NK-92 treated with Interleukin-12 subunit alpha and Interleukin-12 subunit beta, amount 100 ng/mL, for 24 hours (cell line): ENCODE data around the gene FGFBP3.
"Not testable (repeated sequence)": the region's sequence is repeated elsewhere in the genome, so short reads cannot be mapped to it uniquely, and the experiment has no call there.

Experiments
- DNase-seq: peaks from one replicate; lab custom pipeline; 2025; lab: John Stamatoyannopoulos, UW

Gene FGFBP3

GRCh38 chr10:91901784-91902677 is 7.3 kb downstream of the FGFBP3 start:
- DNase-seq, result peak; percentile 48

- no peak for DNase-seq
Measured at GRCh38 chr10:91897421-91897820, 11.9 kb downstream of the FGFBP3 start.

GRCh38 chr10:91896212-91896756 is 13.0 kb downstream of the FGFBP3 start:
- DNase-seq, result no peak

GRCh38 chr10:91894261-91894685 is 15.0 kb downstream of the FGFBP3 start:
- not testable (repeated sequence) for DNase-seq

- no peak for DNase-seq
Measured at GRCh38 chr10:91893051-91893450, 16.2 kb downstream of the FGFBP3 start.

GRCh38 chr10:91891125-91892001 is 17.9 kb downstream of the FGFBP3 start:
- no peak for DNase-seq

GRCh38 chr10:91887272-91888076 is 21.8 kb downstream of the FGFBP3 start:
- DNase-seq, result no peak

- DNase-seq, result no peak
Measured at GRCh38 chr10:91886954-91887271, 22.4 kb downstream of the FGFBP3 start.

GRCh38 chr10:91885362-91886079 is 23.8 kb downstream of the FGFBP3 start:
- DNase-seq, result no peak

GRCh38 chr10:91884536-91884935 is 24.8 kb downstream of the FGFBP3 start:
- no peak for DNase-seq

GRCh38 chr10:91883549-91884444 is 25.5 kb downstream of the FGFBP3 start:
- DNase-seq, result no peak

- no peak for DNase-seq
Measured at GRCh38 chr10:91880310-91880709, 29.0 kb downstream of the FGFBP3 start.

- no peak for DNase-seq
Measured at GRCh38 chr10:91879515-91880170, 29.6 kb downstream of the FGFBP3 start.

- DNase-seq, result no peak
Measured at GRCh38 chr10:91875779-91876178, 33.5 kb downstream of the FGFBP3 start.

GRCh38 chr10:91875156-91875555 is 34.1 kb downstream of the FGFBP3 start:
- no peak for DNase-seq

- DNase-seq, result no peak
Measured at GRCh38 chr10:91865562-91866081, 43.7 kb downstream of the FGFBP3 start.

GRCh38 chr10:91864744-91865143 is 44.5 kb downstream of the FGFBP3 start:
- no peak for DNase-seq

GRCh38 chr10:91864099-91864498 is 45.2 kb downstream of the FGFBP3 start:
- DNase-seq, result no peak

GRCh38 chr10:91860885-91861284 is 48.4 kb downstream of the FGFBP3 start:
- no peak for DNase-seq
